ENCODE data around the gene ACADSB.

Gene ACADSB

DNA sequence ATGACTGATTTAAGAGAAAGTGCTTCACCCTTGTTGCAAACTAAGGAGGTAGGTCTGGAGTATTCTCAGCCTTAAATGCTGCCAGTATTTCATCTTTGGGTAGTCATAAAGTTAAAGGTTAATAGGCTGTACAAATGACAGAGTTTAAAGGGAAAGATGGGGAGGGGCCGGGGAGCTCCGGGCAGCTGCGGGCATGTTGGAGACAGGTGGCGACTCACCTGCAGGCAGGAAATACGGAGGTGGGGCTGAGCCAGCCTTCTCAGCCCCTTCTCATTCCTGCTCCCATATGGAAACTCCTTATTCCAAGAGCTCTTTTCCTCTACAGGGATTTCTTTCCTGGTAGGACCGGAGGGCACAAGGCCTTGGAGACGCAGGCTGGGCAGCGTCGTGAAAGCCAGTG, 95.1 kb downstream of the ACADSB start:
- DNase-seq: no peak

Measured in activated CD8-positive, alpha-beta memory T cell treated with anti-CD3 and anti-CD28 coated beads, Interleukin-2, amount 50 U/mL, for 4 hours (primary cell).